HG02870 (cell line): ENCODE results near the gene KCNK7.

Experiments used
- ATAC-seq: cut with Tn5 transposase; IDR thresholded peaks from one replicate; pipeline ENCODE4 v1.9.1; 2021; ENCODE audit warnings: mild to moderate bottlenecking, moderate library complexity; ENCODE audit not compliant: unreplicated experiment

The KCNK7 gene

DNA sequence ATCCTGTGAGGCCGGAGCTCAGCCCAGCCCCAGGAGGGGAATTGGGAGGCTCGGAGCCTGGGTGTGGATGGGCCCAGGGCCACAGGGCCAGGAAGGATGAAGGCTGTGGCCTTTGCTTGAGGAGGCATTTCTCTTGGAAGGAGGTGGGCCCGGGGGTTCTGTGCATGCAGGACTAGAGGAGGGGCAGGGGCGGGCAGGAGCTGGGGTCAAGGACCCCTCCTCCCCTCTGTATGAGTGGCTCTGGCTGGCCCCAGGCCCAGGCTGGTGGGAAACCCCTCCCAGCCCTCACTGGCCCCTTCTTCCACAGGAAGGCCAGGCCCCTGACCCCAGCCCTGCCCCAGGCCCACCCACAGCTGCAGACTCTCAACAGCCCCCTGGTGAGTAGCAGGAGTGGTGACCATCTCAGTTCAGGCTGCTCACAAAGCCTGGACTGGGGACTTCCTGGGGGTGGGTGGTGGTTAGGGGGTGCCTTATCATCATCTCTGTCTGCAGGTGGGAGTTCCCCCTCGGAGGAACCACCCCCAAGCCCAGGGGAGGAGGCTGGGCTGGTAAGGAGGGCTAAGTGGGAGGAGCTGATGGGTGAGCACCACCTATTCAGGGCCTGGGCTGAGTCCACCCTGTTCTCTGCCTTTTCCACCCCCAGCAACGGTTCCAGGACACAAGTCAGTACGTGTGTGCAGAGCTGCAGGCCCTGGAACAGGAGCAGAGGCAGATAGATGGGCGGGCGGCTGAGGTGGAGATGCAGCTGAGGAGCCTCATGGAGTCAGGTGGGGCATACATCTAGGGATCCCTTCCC is 6.0 kb downstream of the KCNK7 start:
- no peak for ATAC-seq

GRCh38 chr11:65588199-65589054 is 7.2 kb downstream of the KCNK7 start:
- ATAC-seq = peak; percentile 62

DNA sequence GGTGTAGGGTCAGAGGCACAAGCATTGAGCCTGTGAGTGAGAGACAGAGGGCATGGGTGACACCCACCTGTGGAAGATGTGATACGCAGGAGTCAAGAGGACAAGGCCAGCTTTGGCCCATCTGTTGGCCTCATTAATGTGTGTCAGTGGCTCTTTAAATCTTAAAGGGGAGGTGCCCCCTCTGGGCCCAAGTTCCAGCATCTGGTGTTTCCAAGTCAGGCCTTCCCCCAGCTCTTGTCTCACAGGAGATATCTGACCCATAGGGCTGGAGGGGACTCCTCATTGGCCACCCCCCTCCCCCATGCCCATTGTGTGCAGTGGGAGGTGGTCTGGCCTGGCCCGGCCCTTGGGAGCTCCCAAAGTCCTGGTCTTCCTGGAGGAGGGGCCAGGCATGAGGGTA is 8.9 kb downstream of the KCNK7 start:
- ATAC-seq = no peak

- no peak for ATAC-seq
Observed at GRCh38 chr11:65586247-65586630, 9.4 kb downstream of the KCNK7 start.

DNA sequence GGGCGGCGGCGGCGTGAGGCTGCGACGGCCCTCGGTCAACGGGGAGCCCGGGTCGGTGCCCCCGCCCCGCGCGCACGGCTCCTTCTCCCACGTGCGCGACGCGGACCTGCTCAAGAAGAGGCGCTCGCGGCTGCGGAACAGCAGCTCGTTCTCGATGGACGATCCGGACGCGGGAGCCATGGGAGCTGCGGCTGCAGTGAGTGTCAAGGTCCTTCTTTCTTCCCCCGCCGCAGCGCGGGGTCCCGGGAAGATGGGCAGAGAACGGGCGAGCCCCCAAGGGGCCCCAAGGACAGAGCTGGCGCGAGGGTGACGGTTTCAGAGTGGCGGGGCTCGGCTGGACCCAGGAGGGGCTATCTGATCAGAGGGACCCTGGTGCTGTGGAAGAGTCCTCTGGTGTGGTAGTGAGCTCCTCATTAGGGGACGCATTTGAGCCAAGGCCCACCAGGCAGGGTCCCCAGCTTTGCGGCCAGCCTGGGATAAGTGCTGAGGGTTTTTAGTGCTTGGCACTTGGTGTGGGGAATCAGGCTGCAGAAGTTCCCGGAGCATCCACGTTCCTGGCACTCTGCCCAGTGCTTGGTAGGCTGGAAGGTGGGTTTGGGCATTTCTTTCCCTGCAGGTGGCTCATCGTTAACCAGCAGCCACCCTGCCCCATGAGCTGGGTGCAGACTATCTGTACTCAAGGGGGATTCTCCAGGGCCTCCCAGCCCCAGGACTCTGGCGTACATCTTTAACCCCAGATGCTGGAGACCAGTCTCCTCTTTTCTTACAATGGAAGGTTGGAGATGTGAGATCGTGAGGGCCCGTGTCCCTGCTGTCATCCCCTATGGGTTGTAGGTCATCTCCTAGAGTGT is 10.0 kb downstream of the KCNK7 start:
- ATAC-seq = no peak

DNA sequence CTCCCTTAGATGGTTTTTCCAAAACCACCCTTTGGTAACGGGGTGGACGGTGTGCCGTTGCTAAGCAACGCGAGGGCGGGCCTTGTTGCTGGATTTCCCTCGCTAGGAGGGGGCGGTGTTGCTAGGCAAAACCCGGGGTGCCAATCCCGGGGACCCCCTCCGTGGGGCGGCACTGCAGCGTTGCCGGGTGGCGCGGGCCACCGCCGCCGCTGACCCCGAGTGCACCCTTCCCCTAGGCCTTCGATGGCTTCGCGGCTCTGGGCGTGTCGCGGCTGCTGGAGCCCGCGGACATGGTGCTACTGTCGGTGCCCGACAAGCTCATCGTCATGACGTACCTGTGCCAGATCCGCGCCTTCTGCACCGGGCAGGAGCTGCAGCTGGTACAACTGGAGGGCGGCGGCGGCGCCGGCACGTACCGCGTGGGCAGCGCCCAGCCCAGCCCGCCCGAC is 10.9 kb downstream of the KCNK7 start:
- no peak for ATAC-seq

DNA sequence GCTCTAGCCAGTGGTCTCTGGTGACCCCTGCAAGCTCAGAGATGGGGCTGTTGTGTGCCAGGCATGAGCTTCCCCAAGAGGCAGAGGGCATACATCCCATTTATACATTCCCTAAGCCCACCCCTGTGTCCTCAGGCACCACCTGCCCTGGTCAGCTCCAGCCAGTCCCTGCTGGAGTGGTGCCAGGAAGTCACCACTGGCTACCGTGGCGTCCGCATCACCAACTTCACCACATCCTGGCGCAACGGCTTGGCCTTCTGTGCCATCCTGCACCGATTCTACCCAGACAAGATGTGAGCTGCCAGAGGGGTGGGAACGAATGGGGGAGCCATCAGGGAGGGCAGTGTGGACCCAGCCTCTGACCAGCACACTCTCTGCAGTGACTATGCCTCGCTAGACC is 11.5 kb downstream of the KCNK7 start:
- ATAC-seq = no peak

- ATAC-seq = no peak
Observed at GRCh38 chr11:65583589-65583988, 12.0 kb downstream of the KCNK7 start.

DNA sequence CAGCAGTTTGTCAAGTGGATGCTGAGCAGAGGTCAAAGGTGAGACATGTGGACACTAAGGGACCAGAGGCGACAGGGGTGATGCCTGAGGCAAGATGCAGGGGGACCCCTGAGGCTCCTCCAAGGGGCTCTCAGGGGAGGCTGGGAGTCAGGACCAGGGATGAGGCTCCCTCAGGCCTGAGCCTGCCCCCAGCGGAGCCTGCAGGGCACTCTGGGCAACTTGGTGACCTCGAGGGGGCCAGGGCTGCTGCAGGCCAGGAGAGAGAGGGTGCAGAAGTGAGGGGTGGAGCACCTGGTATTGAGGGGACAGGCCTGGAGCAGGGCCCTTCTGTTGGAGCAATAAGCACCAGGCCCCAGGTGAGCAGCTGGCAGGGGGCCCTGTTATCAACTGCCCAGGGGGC is 13.7 kb downstream of the KCNK7 start:
- ATAC-seq = no peak

DNA sequence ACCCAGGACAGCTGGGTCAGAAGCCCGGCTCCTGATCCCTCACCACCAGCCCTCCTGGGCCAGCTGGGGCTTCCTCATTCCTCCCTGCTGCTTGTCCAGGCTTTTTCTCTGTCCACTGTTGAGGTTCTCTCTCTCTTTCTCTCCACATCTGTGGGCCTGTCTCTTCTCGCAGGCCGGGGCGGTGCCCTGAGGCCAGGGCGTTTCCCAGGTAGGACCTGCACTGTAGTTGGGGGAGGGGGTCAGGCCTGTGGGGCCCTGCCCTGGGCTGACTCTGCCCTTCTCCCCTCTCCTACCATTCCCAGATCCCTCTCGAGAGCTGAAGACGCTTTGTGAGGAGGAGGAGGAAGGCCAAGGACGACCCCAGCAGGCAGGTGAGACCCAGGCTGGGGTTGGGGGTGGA is 14.8 kb downstream of the KCNK7 start:
- ATAC-seq = no peak

GRCh38 chr11:65580031-65580692 is 15.4 kb downstream of the KCNK7 start:
- ATAC-seq = no peak

DNA sequence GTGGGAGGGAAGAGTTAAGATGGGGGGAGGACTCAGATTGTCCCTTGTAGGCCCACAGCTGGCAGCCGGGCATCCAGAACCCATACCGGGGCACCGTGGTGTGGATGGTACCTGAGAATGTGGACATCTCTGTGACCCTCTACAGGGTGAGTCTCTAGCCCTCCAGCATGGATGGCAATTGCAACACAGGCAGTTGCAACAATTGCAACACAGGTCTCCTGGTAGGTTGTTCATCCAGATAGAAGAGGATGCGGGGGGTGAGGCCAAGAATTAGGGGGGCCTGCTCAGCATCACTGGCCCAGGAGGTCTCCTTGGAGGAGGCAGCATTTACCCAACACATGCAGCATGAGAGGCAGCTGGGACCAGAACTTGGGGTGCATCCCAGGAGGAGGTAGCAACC is 16.3 kb downstream of the KCNK7 start:
- no peak for ATAC-seq

DNA sequence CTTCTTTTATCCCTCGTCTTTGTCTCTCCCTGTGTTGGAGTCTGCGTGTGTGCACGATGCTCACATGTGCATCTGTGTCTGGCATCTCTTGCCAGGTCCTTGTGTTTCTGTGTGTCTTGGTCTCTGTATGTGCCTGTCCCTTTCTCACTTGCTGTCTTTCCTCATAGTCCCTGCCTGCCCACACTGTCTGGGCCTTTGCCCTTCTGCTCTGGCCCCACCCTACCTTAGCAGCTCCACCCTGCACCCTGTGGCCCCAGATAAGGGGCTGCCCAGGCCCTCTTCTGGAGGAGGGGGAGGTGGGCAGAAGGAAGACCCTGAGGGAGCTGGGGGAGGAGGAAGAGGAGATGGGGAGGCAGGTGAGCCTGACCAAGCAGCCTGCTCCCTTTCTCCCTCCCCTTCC is 16.9 kb downstream of the KCNK7 start:
- no peak for ATAC-seq

GRCh38 chr11:65578134-65578533 is 17.5 kb downstream of the KCNK7 start:
- ATAC-seq = no peak

DNA sequence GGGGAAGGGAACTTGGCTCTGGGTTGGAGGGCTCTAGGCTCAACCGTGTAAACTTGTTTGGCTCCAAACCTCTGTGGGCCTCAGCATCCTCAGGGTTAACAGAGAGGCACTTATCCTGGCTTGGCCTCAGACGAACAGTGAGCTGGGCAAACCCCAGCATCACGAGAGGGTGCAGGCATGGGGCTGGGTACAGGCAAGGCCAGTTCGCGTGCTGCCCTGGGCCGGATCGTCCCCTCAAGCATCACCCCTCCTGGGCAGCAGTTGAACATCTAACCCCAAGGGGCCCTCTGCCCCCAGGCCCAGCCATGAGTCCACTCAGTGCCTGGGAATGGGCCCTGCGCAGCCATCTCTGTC is 17.9 kb downstream of the KCNK7 start:
- ATAC-seq = no peak

DNA sequence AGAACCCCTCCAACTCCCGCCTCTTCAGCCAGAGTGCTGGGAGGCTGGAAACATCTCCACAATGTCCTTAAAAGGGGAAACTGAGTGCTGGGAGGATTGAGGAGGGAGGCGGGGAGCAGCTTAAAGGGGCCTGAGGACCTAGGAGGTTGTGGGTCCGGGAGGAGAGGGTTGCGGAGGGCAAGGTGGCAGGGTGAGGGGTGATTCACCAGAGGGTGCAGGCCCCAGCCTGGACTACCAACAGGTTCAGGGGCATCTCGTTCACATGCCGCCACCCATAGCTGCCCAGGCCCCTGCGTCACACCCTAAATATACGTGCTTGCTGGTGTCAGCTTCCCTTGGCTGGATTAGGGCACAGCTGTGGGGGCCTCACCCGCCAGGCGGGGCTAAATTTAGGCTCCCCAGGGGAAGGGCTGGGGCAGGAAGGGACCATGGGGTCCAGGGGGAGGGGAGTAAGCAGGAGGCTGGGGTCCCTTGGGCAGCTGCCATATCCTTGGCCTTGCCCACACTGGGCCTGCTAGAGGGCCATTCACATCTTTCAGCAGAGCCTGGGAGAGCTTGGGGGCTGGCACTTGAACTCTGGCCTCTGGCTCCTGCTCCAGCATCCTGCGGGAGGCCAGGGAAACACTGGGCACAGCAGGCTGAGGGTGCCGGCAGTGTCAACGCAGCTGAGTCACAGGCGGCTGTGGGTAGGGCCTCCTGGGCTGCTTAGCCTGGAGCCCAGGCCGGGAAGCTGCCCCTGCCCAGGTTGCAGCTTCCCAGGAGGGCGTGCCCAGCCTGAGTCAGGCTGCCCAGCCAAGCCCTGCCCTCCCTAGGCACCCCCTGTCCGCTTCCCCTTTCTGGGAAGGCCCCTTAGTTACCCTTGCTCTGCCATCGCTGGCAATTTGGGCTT is 18.5 kb downstream of the KCNK7 start:
- ATAC-seq = no peak

GRCh38 chr11:65576232-65576866 is 19.3 kb downstream of the KCNK7 start:
- ATAC-seq = no peak

GRCh38 chr11:65575568-65576231 is 19.9 kb downstream of the KCNK7 start, which contains the start of gene EHBP1L1:
TSS of gene EHBP1L1 (plus strand) at chr11:65576053. CDS start at chr11:65576303, 250 bp downstream.
- peak; percentile 27 for ATAC-seq
